Measurements from ENCODE around the gene SLC6A9. TPM values are rescaled to one million over a fixed set of nuclear protein-coding genes. Genes with fewer than 3 reads are reported as not detected.

The SLC6A9 gene
- total RNA-seq, 2 experiments from 2014 or later: 0.17 TPM; not detected in 1

- Mint-ChIP-seq H3K4me3 (no peak overlapping the region), H3K4me1 (ENCODE audit: low read depth) (no peaks in the 10 kb centered on the region), H3K27ac (no peak overlapping the region), H3K36me3 (ENCODE audit: low read depth) (no peaks in the 10 kb centered on the region), H3K27me3 (peaks cover 14% of the 10 kb centered on the region), H3K9me3 (no peaks in the 10 kb centered on the region)
- Histone ChIP-seq H3K27me3 (ENCODE audit: control insufficient read depth in 1 of 2, insufficient read depth in 2 of 2, low read length in 2 of 2) (no peaks in the 10 kb centered on the region), H3K27ac (ENCODE audit: low read depth in 1 of 2, low read length in 2 of 2) (no peak overlapping the region), H3K4me3 (ENCODE audit: low read length) (no peak overlapping the region), H3K36me3 (ENCODE audit: insufficient read depth, low read length) (no peaks in the 10 kb centered on the region), H3K9me3 (ENCODE audit: control insufficient read depth in 1 of 2, insufficient read depth in 1 of 2, low read length in 2 of 2) (no peaks in the 10 kb centered on the region), H3K4me1 (ENCODE audit: insufficient read depth, low read length) (no peaks in the 10 kb centered on the region)
- ChIA-PET POLR2A (no interaction called here), CTCF (no interaction called here)
- ATAC-seq (ENCODE audit: poor library complexity) (no peak), DNase-seq (no peak)
- intact Hi-C loops (cut with DNase I, micrococcal nuclease): loop anchor here in 1 of 2 experiments (10.0 kb wide), 1 partner anchor 1192 kb away; no protein-coding TSS in a partner anchor
- no peak for TF ChIP-seq CTCF (IDR thresholded peaks at IDR 0.05)
These were observed 31.5 kb upstream of the SLC6A9 start for GRCh38 chr1:44062656-44063179.

GRCh38 chr1:44061857-44062256, 30.6 kb upstream of the SLC6A9 start:
- intact Hi-C loops (cut with DNase I, micrococcal nuclease): loop anchor here in 1 of 2 experiments (10.0 kb wide), 1 partner anchor 1193 kb away; no protein-coding TSS in a partner anchor
- Mint-ChIP-seq H3K9me3 (no peaks in the 10 kb centered on the region), H3K27ac (no peak overlapping the region), H3K27me3 (peaks cover 9% of the 10 kb centered on the region), H3K36me3 (ENCODE audit: low read depth) (no peaks in the 10 kb centered on the region), H3K4me3 (no peak overlapping the region), H3K4me1 (ENCODE audit: low read depth) (no peaks in the 10 kb centered on the region)
- ATAC-seq (ENCODE audit: poor library complexity) (no peak), DNase-seq (no peak)
- CTCF ChIA-PET: no interaction called here
- POLR2A ChIA-PET: no interaction called here
- no peaks in the 10 kb centered on the region for H3K27me3 ChIP-seq (ENCODE audit: control insufficient read depth in 1 of 2, insufficient read depth in 2 of 2, low read length in 2 of 2)
- no peaks in the 10 kb centered on the region for H3K9me3 ChIP-seq (ENCODE audit: control insufficient read depth in 1 of 2, insufficient read depth in 1 of 2, low read length in 2 of 2)
- no peaks in the 10 kb centered on the region for H3K36me3 ChIP-seq (ENCODE audit: insufficient read depth, low read length)
- no peak for TF ChIP-seq CTCF (IDR thresholded peaks at IDR 0.05)
- H3K27ac ChIP-seq (ENCODE audit: low read depth in 1 of 2, low read length in 2 of 2): no peak overlapping the region
- H3K4me1 ChIP-seq (ENCODE audit: insufficient read depth, low read length): no peaks in the 10 kb centered on the region
- H3K4me3 ChIP-seq (ENCODE audit: low read length): no peak overlapping the region

- TF ChIP-seq CTCF (IDR thresholded peaks at IDR 0.05): no peak
- peaks cover 5% of the 10 kb centered on the region for H3K27me3 Mint-ChIP-seq
- H3K4me1 Mint-ChIP-seq (ENCODE audit: low read depth): no peaks in the 10 kb centered on the region
- no peak overlapping the region for H3K4me3 Mint-ChIP-seq
- no peak overlapping the region for H3K4me3 ChIP-seq (ENCODE audit: low read length)
- H3K27ac Mint-ChIP-seq: no peak overlapping the region
- CTCF ChIA-PET: no interaction called here
- POLR2A ChIA-PET: no interaction called here
- H3K9me3 Mint-ChIP-seq: no peaks in the 10 kb centered on the region
- intact Hi-C loops (cut with DNase I, micrococcal nuclease): loop anchor here in 1 of 2 experiments (10.0 kb wide), 1 partner anchor 1194 kb away; no protein-coding TSS in a partner anchor
- H3K4me1 ChIP-seq (ENCODE audit: insufficient read depth, low read length): no peaks in the 10 kb centered on the region
- no peaks in the 10 kb centered on the region for H3K27me3 ChIP-seq (ENCODE audit: control insufficient read depth in 1 of 2, insufficient read depth in 2 of 2, low read length in 2 of 2)
- H3K9me3 ChIP-seq (ENCODE audit: control insufficient read depth in 1 of 2, insufficient read depth in 1 of 2, low read length in 2 of 2): no peaks in the 10 kb centered on the region
- H3K27ac ChIP-seq (ENCODE audit: low read depth in 1 of 2, low read length in 2 of 2): no peak overlapping the region
- DNase-seq (no peak), ATAC-seq (ENCODE audit: poor library complexity) (no peak)
- no peaks in the 10 kb centered on the region for H3K36me3 ChIP-seq (ENCODE audit: insufficient read depth, low read length)
- no peaks in the 10 kb centered on the region for H3K36me3 Mint-ChIP-seq (ENCODE audit: low read depth)
These were observed 29.6 kb upstream of the SLC6A9 start for GRCh38 chr1:44060830-44061267.

Data from CD4-positive, alpha-beta T cell (primary cell).